HG03378 (cell line): Measurements from ENCODE around the gene KRT82.

Source experiments
- ATAC-seq: cut with Tn5 transposase; IDR thresholded peaks from one replicate; pipeline ENCODE4 v1.9.1; 2021; ENCODE audit warnings: mild to moderate bottlenecking, moderate library complexity; ENCODE audit not compliant: unreplicated experiment

The KRT82 gene

GRCh38 chr12:52436000-52436827, 30.1 kb upstream of the KRT82 start:
- ATAC-seq = no peak

- no peak for ATAC-seq
Measured at GRCh38 chr12:52435659-52435999, 29.5 kb upstream of the KRT82 start.

GRCh38 chr12:52434760-52435530, 28.8 kb upstream of the KRT82 start:
- ATAC-seq = no peak

DNA sequence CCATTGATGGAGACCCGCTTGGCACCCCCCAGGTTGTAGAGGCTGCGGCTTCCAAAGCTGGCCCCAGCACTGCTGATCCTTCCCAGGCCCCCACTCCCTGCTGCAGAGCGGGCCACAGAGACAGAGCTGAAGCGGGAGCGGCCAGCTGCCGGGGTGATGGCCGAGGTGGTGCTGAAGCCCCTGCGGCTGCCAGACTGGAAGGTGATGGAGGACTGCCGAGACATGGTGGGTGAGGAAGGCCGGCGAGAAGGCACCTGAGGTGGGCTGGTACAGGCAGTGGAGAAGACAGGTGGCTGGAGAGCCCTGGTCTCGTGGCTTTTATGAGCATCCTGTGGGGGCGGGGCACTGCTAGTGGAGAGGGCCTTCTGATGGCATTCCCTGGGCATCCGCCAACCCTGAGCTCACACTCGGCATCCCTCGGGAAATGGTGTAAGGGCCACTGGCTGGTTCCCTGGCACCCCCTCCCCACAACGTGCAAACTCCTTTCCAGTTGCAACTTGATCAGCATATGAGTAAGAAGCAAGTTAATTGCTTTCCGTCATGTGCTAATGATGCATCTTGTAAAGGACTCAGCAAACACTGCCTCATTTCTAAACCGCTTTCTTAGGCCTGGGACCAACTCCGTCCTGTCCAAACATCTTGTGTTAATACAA, 28.1 kb upstream of the KRT82 start, which contains the start of gene KRT75:
Gene KRT75 (minus strand): TSS at position 291 of the 653 bp plus-strand sequence. CDS start 67 bp downstream, at position 224.
- no peak for ATAC-seq

GRCh38 chr12:52433501-52434080, 27.5 kb upstream of the KRT82 start:
- no peak for ATAC-seq

DNA sequence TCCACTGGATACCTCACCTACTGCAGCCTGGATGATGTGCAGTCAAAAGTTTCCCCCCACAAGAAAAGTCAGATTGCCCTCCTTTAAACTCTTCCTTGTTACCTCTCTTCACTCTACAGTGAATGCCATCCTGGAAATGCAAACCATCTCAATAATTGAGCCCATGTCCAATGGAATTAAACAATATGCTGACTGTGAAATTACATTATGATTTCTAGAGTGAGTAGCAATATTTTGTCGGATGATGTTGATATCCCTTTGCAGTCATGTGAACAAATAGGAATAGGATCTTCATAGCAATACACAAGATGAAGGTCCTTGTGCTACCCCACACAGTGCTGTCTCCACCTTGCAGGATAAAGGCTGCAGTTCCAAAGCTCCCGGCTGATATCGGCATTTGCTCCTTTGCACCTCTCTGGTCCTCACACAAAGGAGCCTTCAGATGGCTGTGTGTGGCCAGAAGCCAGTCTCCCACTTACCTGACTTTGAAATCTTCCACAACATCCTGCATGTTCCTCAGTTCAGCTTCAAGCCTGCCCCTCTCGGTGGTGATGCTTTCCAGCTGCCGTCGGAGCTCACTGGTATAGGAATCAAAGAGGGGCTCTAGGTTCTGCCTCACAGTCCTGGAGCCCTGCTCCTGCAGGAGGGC, 26.5 kb upstream of the KRT82 start:
- no peak for ATAC-seq

GRCh38 chr12:52428121-52428520, 22.0 kb upstream of the KRT82 start:
- no peak for ATAC-seq

- no peak for ATAC-seq
Measured at GRCh38 chr12:52427083-52427482, 20.9 kb upstream of the KRT82 start.

DNA sequence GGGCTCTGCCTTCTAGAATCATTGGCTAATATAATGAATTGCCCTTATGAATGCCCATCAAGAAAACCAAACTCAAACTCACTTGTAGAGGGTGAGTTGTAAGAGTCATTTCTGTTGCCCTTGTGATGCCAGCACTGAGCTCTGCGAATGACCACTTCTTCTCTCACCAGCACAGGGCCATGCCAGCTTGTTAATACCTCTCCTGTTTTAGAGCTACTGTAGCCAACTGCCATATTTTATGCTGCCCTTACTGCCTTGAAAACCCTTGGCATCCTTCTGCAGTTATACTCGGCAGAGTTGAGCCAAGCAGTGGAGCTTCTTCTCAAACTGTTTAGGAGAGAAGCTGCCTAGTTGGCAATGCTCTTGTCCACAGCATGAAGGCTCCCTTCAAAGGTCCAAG, 19.9 kb upstream of the KRT82 start:
- ATAC-seq = no peak

- no peak for ATAC-seq
Measured at GRCh38 chr12:52425466-52425865, 19.3 kb upstream of the KRT82 start.

DNA sequence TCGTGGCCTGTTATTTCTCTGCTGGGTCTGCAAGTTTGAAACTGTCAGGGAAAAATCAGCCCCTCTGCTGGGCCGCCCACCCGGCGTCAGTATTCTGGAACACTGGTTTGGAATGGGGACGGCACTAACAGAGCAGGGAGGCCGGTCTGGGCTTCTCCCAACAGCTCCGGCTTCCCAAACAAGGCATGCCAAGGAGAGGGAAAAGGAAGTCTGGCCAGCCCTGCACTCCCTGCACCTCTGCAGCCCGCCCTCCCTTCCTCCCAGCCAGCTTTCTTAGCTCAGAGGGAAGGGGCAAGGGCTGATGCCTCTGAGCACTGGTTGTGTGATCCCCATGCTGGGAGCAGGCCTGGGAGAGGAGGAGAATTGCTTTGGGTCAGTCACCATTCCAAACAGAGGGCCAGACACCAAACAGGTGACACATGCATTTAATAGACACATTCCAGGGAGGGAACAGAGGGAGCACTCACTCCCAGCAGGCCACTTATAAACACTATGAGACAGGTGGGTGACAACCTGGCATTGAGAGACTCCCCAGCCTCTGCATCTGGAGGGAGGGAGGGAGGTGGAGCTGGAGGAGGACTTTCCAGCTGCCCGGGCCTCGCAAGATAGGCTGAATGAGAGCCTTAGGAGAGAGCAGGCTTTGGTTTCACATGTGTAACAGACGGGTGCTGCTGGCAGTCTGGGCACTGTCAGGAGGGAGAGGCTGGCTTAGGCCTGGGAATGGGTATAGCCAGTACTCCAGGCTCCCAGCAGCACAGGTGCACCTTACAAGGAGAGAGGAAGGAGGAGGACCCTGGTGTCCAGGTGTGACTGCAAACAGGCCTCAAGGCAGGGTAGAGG, 17.7 kb upstream of the KRT82 start:
- ATAC-seq = no peak

DNA sequence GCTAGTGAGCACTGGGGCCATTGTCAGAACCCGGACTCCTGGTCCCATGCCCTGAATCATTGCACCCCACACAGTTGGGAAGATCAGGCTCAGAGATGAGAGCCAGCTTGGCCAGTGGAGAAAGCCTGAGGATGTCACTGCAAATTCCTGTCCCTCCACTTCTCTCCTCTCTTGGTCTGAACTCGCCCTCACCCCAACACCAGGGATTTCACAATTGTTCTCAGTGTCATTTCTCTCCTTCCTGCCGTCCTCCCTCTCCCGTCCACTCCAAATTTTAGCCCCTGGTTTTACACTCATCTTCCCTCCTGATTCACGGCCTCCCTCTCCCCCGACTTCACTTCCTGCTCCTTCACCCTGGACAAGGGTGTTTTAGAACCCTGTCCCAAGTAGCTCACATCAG, 16.9 kb upstream of the KRT82 start:
- ATAC-seq = no peak

DNA sequence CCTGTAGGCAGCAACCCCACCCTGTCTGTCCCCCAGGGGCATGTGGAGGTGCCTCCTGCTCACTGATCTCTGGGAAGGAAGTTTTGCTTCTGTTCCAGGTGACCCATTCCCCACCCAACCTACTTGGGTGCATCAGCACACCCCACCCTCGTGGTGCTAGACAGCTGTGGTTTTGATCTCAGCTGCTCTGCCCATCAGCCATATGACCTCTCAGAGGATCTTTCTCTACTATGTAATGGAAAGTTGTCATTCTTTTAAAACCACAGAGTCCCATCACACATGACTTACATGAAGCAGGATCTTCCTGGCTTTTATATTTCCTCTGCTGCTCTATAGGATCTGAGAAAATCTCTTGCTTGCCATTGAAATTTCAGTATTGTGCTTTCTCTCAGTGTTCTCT, 13.5 kb upstream of the KRT82 start:
- ATAC-seq = no peak

DNA sequence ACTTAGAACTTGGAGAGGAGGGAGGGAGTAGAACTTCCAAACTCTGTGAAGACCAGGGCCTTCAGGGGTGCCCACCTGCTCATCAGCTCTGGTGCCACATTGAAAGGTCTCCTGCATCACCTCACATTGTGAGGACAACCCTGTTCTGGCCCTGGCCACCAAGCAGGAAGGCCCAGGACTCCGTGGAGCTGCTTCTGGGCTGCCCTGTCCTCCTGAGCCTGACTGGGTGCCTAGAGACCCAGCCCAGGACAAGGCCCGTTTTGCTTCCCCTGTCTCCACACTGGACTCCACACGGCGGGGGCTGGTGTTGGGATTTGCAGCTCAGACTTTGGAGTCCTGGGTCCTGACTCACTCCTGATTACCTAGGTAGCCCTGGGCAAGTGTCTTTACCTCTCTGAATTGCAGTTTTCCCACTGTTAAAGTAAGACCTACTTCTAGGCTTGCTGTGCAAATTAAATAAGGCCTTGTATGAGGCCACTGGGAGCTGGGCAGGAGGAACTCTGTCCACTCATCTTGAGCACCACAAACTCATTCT, 12.5 kb upstream of the KRT82 start:
- ATAC-seq = no peak

DNA sequence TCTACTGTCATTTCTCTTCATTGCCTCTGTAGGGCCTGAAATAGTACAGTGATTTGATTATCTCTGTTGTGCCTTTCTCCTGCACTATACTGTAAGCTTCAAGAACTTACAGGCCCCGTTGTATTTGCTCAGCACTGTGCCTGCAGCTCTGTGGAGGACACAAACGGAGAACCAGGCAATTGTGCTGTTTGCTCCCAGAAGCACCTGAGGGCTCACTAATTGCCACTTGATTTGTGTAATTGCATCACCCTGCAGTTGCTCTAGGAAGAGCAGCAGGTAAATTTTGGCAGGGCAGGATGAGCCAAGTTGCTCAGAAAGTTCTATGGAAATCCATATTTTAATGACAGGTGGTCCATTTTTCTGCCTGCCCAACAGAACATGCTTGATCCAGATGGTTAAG, 11.6 kb upstream of the KRT82 start:
- no peak for ATAC-seq

DNA sequence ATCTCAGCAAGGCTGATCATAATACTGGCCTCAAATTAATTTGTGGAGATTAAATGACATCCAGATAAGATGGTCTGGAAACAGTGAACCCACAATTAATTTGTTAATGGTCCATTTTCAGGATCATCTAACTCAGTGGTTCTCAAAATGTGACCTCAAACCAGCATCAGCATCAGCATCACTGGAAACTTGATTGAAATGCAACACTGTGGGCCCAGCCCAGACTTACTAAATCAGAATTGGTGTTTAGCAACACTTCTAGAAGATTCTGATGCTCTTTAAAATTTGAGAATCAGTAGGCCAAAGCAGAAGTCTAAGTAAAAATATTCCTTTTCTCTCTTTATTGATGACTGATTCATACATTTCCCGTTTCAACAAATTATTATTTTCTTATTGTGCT, 10.7 kb upstream of the KRT82 start:
- ATAC-seq = no peak

DNA sequence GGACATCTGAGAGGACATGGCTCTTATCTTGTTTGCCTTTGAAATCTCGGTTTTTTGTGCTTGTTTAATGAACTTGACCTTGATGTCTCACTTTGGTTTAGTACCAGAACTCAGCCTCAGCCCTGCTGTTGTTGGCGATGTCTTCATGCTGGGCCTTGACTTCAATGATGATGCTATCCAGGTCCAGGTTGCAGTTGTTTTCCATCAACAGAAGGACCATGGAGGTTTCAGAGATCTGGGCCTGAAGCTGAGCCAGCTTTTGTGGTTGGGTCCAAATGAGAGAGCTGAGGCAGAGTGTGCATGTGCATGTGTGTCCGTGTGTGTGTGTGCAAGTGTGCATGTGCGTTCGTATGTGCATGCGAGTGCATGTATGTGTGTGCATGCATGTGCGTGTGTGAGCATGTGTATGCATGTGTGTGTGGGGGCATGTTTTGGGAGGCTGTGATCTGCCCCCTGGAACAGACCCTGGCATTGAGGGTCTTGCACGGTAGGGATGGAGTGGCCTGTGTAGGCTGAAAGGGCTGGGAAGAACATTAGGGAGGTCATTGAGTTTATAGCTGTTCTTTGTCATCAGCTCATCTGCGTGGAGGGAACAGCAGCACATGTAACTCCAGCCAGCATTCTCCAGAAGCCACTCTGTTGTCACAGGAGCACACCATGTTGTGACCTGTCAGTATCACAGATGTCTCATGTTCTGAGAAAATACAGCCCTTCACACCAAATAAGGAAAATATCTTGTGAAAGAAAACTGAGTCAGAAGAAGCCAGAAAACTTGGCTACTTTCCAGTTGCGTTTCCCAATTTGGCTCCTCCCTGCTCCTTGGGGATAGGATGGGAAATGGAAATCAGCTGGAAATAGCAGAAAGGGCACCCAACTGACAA, 10.0 kb upstream of the KRT82 start:
- ATAC-seq = no peak

GRCh38 chr12:52414936-52415335, 8.8 kb upstream of the KRT82 start:
- no peak for ATAC-seq
